DOHH2 (cell line): Measurements from ENCODE around the gene SCN8A.

ENCODE experiments used
- H3F3A ChIP-seq: fragments of 200-600 bp; sonication (generic), shearing (Covaris generic); 2 replicates; pipeline ENCODE4 v1.6.0; 2016; ENCODE audit warnings: antibody characterized with exemption, mild to moderate bottlenecking; ENCODE audit not compliant: control insufficient read depth, insufficient read depth
- H3K27ac ChIP-seq: fragments of 200-600 bp; sonication (generic); 2 replicates; pipeline ENCODE4 v1.5.1; 2014; ENCODE audit warnings: low read depth, mild to moderate bottlenecking, low read length, moderate library complexity
- H3K27me3 ChIP-seq: fragments of 200-600 bp; sonication (generic); 2 replicates; pipeline ENCODE4 v1.6.1; 2014; ENCODE audit warnings: mild to moderate bottlenecking, low read length, mixed read lengths; ENCODE audit not compliant: control insufficient read depth
- H3K36me3 ChIP-seq: fragments of 200-600 bp; sonication (generic); 2 replicates; pipeline ENCODE4 v1.6.1; 2014; ENCODE audit warnings: mild to moderate bottlenecking, low read length, moderate library complexity, mixed read lengths; ENCODE audit not compliant: control insufficient read depth
- H3K4me1 ChIP-seq: fragments of 200-600 bp; sonication (generic); 2 replicates; pipeline ENCODE4 v1.6.1; 2014; ENCODE audit warnings: mild to moderate bottlenecking, low read length, mixed read lengths; ENCODE audit not compliant: control insufficient read depth
- H3K4me2 ChIP-seq: fragments of 200-600 bp; sonication (generic); 2 replicates; pipeline ENCODE4 v1.6.0; 2014; ENCODE audit warnings: mild to moderate bottlenecking, low read length, moderate library complexity
- H3K4me3 ChIP-seq: fragments of 200-600 bp; sonication (generic); 2 replicates; pipeline ENCODE4 v1.5.1; 2014; ENCODE audit warnings: mild to moderate bottlenecking, low read length, mixed read lengths
- H3K79me2 ChIP-seq: fragments of 200-600 bp; sonication (generic); 2 replicates; pipeline ENCODE4 v1.6.1; 2014; ENCODE audit warnings: mild to moderate bottlenecking, low read length, mixed read lengths; ENCODE audit not compliant: control insufficient read depth
- H3K9me2 ChIP-seq: fragments of 200-600 bp; sonication (generic); replicated peaks from 2 replicates; pipeline ENCODE4 v1.6.1; 2014; ENCODE audit warnings: mild to moderate bottlenecking, low read length, mixed read lengths; ENCODE audit not compliant: control insufficient read depth
- H3K9me3 ChIP-seq: fragments of 200-600 bp; sonication (generic); 2 replicates; pipeline ENCODE4 v1.6.1; 2014; ENCODE audit warnings: antibody characterized with exemption, low read length, mixed read lengths; ENCODE audit not compliant: control insufficient read depth, insufficient read depth
- H4K20me1 ChIP-seq: fragments of 200-600 bp; sonication (generic); 2 replicates; pipeline ENCODE4 v1.6.0; 2014; ENCODE audit warnings: low read depth, mild to moderate bottlenecking, antibody characterized with exemption, low read length, moderate library complexity; ENCODE audit not compliant: control insufficient read depth, insufficient read depth
- CTCF ChIP-seq: fragments of 200-600 bp; sonication (generic); IDR thresholded peaks from one replicate; pipeline ENCODE4 v1.5.1; 2014; ENCODE audit warnings: antibody characterized with exemption, mild to moderate bottlenecking, low read depth, low read length; ENCODE audit not compliant: poor library complexity, severe bottlenecking
- EZH2phosphoT487 ChIP-seq: fragments of 200-600 bp; sonication (generic); IDR thresholded peaks from 2 replicates; pipeline ENCODE4 v1.6.1; 2017; ENCODE audit warnings: borderline replicate concordance, mild to moderate bottlenecking, antibody characterized with exemption, low read length, moderate library complexity, mixed read lengths

SCN8A gene

GRCh38 chr12:51837286-51837685, 246.3 kb downstream of the SCN8A start:
- no peaks in the 10 kb centered on the region for H3K36me3 ChIP-seq
- no peaks in the 10 kb centered on the region for H4K20me1 ChIP-seq
- H3K27ac ChIP-seq = no peak overlapping the region
- peaks cover 30% of the 10 kb centered on the region for H3K27me3 ChIP-seq
- H3K9me2 ChIP-seq = no peaks in the 10 kb centered on the region
- H3K4me3 ChIP-seq = no peak overlapping the region
- no peaks in the 10 kb centered on the region for H3K79me2 ChIP-seq
- H3K9me3 ChIP-seq = no peaks in the 10 kb centered on the region
- no peaks in the 10 kb centered on the region for H3K4me1 ChIP-seq
- no peak for TF ChIP-seq CTCF
- TF ChIP-seq EZH2phosphoT487 = no peak
- no peaks in the 10 kb centered on the region for H3F3A ChIP-seq
- no peak overlapping the region for H3K4me2 ChIP-seq

- Histone ChIP-seq H3F3A (no peaks in the 10 kb centered on the region), H3K4me2 (no peak overlapping the region), H3K36me3 (no peaks in the 10 kb centered on the region), H3K27me3 (peaks cover 22% of the 10 kb centered on the region; the same call in 1 of the 2 replicates), H4K20me1 (no peaks in the 10 kb centered on the region), H3K27ac (no peak overlapping the region), H3K9me3 (no peaks in the 10 kb centered on the region), H3K9me2 (no peaks in the 10 kb centered on the region), H3K79me2 (no peaks in the 10 kb centered on the region), H3K4me1 (no peaks in the 10 kb centered on the region), H3K4me3 (no peak overlapping the region)
- TF ChIP-seq CTCF (no peak), EZH2phosphoT487 (no peak)
Measured at GRCh38 chr12:51838036-51838435, 247.0 kb downstream of the SCN8A start.

GRCh38 chr12:51838762-51839161, 247.7 kb downstream of the SCN8A start:
- H3K9me3 ChIP-seq = no peaks in the 10 kb centered on the region
- H3K79me2 ChIP-seq = no peaks in the 10 kb centered on the region
- H3K4me3 ChIP-seq = no peak overlapping the region
- no peaks in the 10 kb centered on the region for H3F3A ChIP-seq
- H4K20me1 ChIP-seq = no peaks in the 10 kb centered on the region
- no peak overlapping the region for H3K27ac ChIP-seq
- no peaks in the 10 kb centered on the region for H3K9me2 ChIP-seq
- TF ChIP-seq EZH2phosphoT487 = no peak
- TF ChIP-seq CTCF = no peak
- H3K4me2 ChIP-seq = no peak overlapping the region
- H3K36me3 ChIP-seq = no peaks in the 10 kb centered on the region
- no peaks in the 10 kb centered on the region for H3K4me1 ChIP-seq
- H3K27me3 ChIP-seq = peaks cover 21% of the 10 kb centered on the region; the same call in 1 of the 2 replicates
